Ovary (tissue), 9 donors: ENCODE data around the gene PFDN5. TPM values are rescaled to one million over a fixed set of nuclear protein-coding genes. Genes with fewer than 3 reads are reported as not detected.

Source experiments
- DNase-seq, 5 donors: peaks; one replicate each; pipeline ENCODE4 v3.0.0-alpha.2; 2019 to 2020
- H3K27ac ChIP-seq, 2 donors: fragments of 200-600 bp; one replicate each; pipeline versions ENCODE4 v1.5.1 to v1.8.0; 2019 to 2022
- H3K27me3 ChIP-seq: fragments of 200-600 bp; one replicate; pipeline ENCODE4 v1.8.0; 2022
- H3K36me3 ChIP-seq: fragments of 200-600 bp; sonication (generic); one replicate; pipeline ENCODE4 v1.5.1; 2019
- H3K4me1 ChIP-seq: one replicate; pipeline ENCODE4 v1.8.1; 2013; ENCODE audit warnings: mild to moderate bottlenecking, moderate library complexity; ENCODE audit not compliant: insufficient read depth
- H3K4me3 ChIP-seq: fragments of 200-600 bp; sonication (generic); one replicate; pipeline ENCODE4 v1.5.1; 2017
- H3K9me3 ChIP-seq, 2 donors: fragments of 200-600 bp in 1 of 2; sonication (generic) in 1 of 2; one replicate each; pipeline versions ENCODE4 v1.5.1 to v1.8.1; 2013 to 2019; ENCODE audit warnings: mild to moderate bottlenecking in 1 of 2, moderate library complexity in 1 of 2
- EP300 ChIP-seq: sonication (generic); formaldehyde crosslinking; IDR thresholded peaks from one replicate; pipeline ENCODE4 v1.6.1; 2017; ENCODE audit warnings: antibody characterized with exemption
- POLR2A ChIP-seq: fragments of 450-650 bp; IDR thresholded peaks from one replicate; pipeline ENCODE4 v1.6.1; 2017; ENCODE audit warnings: antibody characterized with exemption, mild to moderate bottlenecking, moderate library complexity
- WGBS, 3 donors: extraction: QIAGEN DNeasy Blood & Tissue Kit in 1 of 3; methylation state at CpG; one replicate each; pipeline versions ENCODE4 v1.1.5 to v1.1.7; 2013 to 2017; 5-methylcytosine and 5-hydroxymethylcytosine counted together
- intact Hi-C, 4 donors: fragments of 100-400 bp; cut with DNase I; formaldehyde crosslinking; loops; one replicate each; pipeline versions ENCODE4 v1.11.0 to v1.15.1; 2022 to 2023
- polyA plus RNA-seq, 2 donors: library from polyadenylated mRNA; stranded (reverse); fragments of 200-250 nt in 1 of 2; fragments of 350-450 nt in 1 of 2; fragmentation: Illumina TruSeq in 1 of 2; extraction: RNeasy Lipid Tissue Mini Kit (QIAGEN cat#74804) in 1 of 2; gene quantifications; one replicate each; pipeline ENCODE4 v1.2.3, GENCODE V29; 2013 to 2014
- total RNA-seq, 7 donors: library from RNA; depleted of rRNA in 2 of 7; stranded (reverse); fragments of >200 nt in 2 of 7; fragmentation: NEBNext Ultra II Directional in 3 of 7; extraction: Animal tissue kit (Norgen Biotek cat#: 25700) in 3 of 7; gene quantifications; one replicate each; pipeline versions ENCODE4 v1.1.0 to v1.2.4, GENCODE V29; 2016 to 2023
- TF ChIP-seq, protein P1 (sequence below), 3 donors: fragments of 450-650 bp in 2 of 3; fragments of 200-600 bp in 1 of 3; IDR thresholded peaks; one replicate each; pipeline versions ENCODE4 v1.5.1 to v1.8.0; 2016 to 2022; ENCODE audit warnings: antibody characterized with exemption in 3 of 3, mild to moderate bottlenecking in 1 of 3
- donor health status: DM: no; HTN: no; CAD: no; lungs with moderate emphysema.
- donor health status: DM: no; HTN: no; CAD: no.
- donor health status: Bipolar disorder and iron deficiency.
- donor health status: DM: yes; HTN: yes; CAD: no.
- donor health status: DM: no; HTN: no; CAD: no.
- donor health status: DM: yes; HTN: yes; CAD: no.

The PFDN5 gene
- total and polyA plus RNA-seq, 9 donors: 603 to 1,792 (median 954) TPM

DNA sequence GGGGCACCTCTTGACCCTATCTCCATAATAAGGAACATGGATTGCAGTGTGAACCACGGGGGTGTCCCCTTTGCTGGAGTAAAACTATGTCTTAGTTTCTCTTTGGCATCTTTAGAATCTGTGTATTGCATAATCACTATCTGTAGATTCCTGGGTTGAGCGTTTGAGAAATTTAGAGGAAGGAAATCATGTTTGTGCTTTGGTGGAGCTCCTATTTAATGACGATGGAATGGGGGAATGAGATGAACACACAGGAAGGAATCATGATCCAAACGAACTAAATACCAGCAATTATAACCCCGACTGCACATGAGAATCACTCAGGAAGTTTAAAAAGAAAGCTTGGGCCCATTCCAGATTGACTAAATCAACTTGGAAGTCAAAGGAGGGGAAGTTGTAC, 2.8 kb downstream of the PFDN5 start:
- no peak overlapping the region for H3K27ac ChIP-seq

DNA sequence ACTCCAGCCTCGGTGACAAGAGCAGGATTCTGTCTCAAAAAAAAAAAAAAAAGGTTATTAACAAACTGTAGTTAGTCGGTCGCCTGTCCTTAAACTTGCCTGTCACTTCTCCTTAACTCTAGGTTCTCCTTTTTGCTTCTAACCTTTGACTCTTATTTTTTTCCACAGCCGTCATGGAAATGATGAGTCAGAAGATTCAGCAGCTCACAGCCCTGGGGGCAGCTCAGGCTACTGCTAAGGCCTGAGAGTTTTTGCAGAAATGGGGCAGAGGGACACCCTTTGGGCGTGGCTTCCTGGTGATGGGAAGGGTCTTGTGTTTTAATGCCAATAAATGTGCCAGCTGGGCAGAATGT, 3.7 kb downstream of the PFDN5 start:
- no peaks in the 10 kb centered on the region for H3K9me3 ChIP-seq
- no peaks in the 10 kb centered on the region for H3K36me3 ChIP-seq
- intact Hi-C loops: no loop called here
- no peak for DNase-seq
- H3K27me3 ChIP-seq: no peaks in the 10 kb centered on the region
- WGBS, 3 donors: 53 to 58% (median 56%) methylated on average over 5 of the region's 5 CpGs
- H3K4me1 ChIP-seq: peaks cover 7% of the 10 kb centered on the region
- TF ChIP-seq POLR2A: no peak
- TF ChIP-seq EP300: no peak
- TF ChIP-seq, protein P1, sequence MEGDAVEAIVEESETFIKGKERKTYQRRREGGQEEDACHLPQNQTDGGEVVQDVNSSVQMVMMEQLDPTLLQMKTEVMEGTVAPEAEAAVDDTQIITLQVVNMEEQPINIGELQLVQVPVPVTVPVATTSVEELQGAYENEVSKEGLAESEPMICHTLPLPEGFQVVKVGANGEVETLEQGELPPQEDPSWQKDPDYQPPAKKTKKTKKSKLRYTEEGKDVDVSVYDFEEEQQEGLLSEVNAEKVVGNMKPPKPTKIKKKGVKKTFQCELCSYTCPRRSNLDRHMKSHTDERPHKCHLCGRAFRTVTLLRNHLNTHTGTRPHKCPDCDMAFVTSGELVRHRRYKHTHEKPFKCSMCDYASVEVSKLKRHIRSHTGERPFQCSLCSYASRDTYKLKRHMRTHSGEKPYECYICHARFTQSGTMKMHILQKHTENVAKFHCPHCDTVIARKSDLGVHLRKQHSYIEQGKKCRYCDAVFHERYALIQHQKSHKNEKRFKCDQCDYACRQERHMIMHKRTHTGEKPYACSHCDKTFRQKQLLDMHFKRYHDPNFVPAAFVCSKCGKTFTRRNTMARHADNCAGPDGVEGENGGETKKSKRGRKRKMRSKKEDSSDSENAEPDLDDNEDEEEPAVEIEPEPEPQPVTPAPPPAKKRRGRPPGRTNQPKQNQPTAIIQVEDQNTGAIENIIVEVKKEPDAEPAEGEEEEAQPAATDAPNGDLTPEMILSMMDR (IDR thresholded peaks at IDR 0.05): no peak
- H3K27ac ChIP-seq: no peak overlapping the region
- H3K4me3 ChIP-seq: peak overlapping the region; percentile 77

More for the DNA sequence above, 2.8 kb downstream of the PFDN5 start:
- Histone ChIP-seq H3K36me3 (no peaks in the 10 kb centered on the region), H3K27me3 (no peaks in the 10 kb centered on the region), H3K4me1 (peaks cover 7% of the 10 kb centered on the region), H3K9me3 (no peaks in the 10 kb centered on the region), H3K4me3 (no peak overlapping the region)
- no peak for DNase-seq
- 42 to 44% (median 43%) methylated on average over 5 of the region's 5 CpGs for WGBS, 3 donors
- intact Hi-C loops: no loop called here
- no peak for TF ChIP-seq POLR2A
- TF ChIP-seq, protein P1 (IDR thresholded peaks at IDR 0.05): no peak
- TF ChIP-seq EP300: no peak

DNA sequence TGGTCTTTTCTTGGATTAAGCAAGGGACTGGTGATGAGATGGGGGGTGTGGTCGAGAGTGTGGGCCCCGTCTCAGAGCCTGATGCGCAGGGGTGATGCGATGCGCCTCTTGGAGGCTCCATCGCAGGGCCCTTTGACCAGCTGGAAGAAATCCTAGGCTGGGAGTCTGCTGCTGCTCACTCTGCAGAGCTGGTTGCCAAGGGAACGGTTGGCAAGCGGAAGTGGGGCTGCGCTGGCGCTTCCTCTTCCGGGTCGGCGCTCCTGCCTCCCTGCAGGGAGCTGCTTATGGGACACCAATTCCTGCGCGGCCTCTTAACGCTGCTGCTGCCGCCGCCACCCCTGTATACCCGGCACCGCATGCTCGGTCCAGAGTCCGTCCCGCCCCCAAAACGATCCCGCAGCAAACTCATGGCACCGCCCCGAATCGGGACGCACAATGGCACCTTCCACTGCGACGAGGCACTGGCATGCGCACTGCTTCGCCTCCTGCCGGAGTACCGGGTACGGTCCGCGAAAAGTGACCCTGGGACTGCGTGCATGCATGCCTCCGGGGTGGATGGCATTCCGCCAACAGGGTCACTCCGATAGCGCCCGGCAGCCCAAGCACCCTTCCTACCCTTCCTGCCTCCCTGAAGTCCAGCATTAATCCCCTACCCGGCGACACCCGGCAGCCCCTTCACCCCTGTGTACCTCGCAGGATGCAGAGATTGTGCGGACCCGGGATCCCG, 4.3 kb downstream of the PFDN5 start, which contains the start of gene MYG1:
Gene MYG1, plus strand, starts transcription at position 242 of the 727 bp plus-strand sequence. Its CDS starts 43 bp downstream, at position 285.
- peak; percentile 83 to 91 (median 86) for DNase-seq
- TF ChIP-seq, protein P1 (IDR thresholded peaks at IDR 0.05): no peak
- TF ChIP-seq POLR2A (no peak), EP300 (no peak)
- H3K27me3 ChIP-seq: no peaks in the 10 kb centered on the region
- H3K27ac ChIP-seq: no peak within 1 kb of the TSS
- H3K36me3 ChIP-seq: no peaks in the 10 kb centered on the region
- no peaks in the 10 kb centered on the region for H3K9me3 ChIP-seq
- H3K4me3 ChIP-seq: peak within 1 kb of the TSS; percentile 77
- H3K4me1 ChIP-seq: peaks cover 6% of the 10 kb centered on the region
- intact Hi-C loops: no loop called here
- 0 to 2% (median 2%) methylated on average over 49 to 51 of the region's 51 CpGs for WGBS, 3 donors

DNA sequence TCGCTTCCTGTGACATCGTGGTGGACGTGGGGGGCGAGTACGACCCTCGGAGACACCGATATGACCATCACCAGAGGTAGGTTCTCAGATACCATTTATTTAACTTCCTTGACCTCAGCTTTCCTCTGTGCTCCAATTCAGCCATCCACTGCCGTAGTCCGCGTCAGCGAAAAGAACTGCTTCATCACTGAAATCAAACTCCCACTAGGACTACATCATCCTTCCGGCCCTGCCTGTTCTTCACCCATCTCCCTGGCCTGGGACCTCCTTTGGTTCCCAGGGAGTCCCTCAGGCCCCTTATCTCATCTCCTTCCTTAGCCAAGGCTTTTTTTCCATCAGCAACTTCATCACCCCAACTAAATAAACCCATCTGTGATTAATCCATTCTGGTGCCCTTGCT, 4.8 kb downstream of the PFDN5 start:
- 0 to 2% (median 1%) methylated on average over 12 of the region's 12 CpGs for WGBS, 3 donors
- Histone ChIP-seq H3K9me3 (no peaks in the 10 kb centered on the region), H3K27ac (no peak overlapping the region), H3K4me3 (peak overlapping the region; percentile 77), H3K4me1 (peaks cover 5% of the 10 kb centered on the region), H3K36me3 (no peaks in the 10 kb centered on the region), H3K27me3 (no peaks in the 10 kb centered on the region)
- DNase-seq: no peak
- intact Hi-C loops: no loop called here
- TF ChIP-seq, protein P1 (IDR thresholded peaks at IDR 0.05): no peak
- no peak for TF ChIP-seq POLR2A
- no peak for TF ChIP-seq EP300
